IMR-90 (cell line): ENCODE data around the gene PADI2. TPM values are rescaled to one million over a fixed set of nuclear protein-coding genes. Genes with fewer than 3 reads are reported as not detected.

Experiments used
- ATAC-seq: fragments of 200-7000 bp; cut with Tn5 transposase; 2 replicates; pipeline ENCODE4 v1.9.1; 2020; ENCODE audit warnings: low read depth, mild to moderate bottlenecking, moderate library complexity
- BruUV-seq: library from RNA; stranded (reverse); fragments of 400-500 nt; replicated peaks from 2 replicates; lab custom pipeline; 2021; lab: Mats Ljungman, UMichigan
- CTCF ChIA-PET: fragments of 300-600 bp; formaldehyde crosslinking; extraction: SDS; loops from one replicate; lab custom pipeline; 2021; ENCODE audit warnings: antibody characterized with exemption; lab: Yijun Ruan, JAX
- POLR2A ChIA-PET: fragments of 300-600 bp; sonication (Branson Sonifier 250); formaldehyde crosslinking; loops from one replicate; lab custom pipeline; 2022; ENCODE audit warnings: antibody characterized with exemption; ENCODE audit not compliant: unreplicated experiment; lab: Charles Lee
- DNase-seq: peaks from one replicate; pipeline ENCODE4 v3.0.0; 2013
- H2AFZ ChIP-seq: replicated peaks from 2 replicates; pipeline ENCODE3; 2013; ENCODE audit warnings: low read length, mild to moderate bottlenecking; ENCODE audit not compliant: poor library complexity
- H2AK5ac ChIP-seq: 2 replicates; pipeline ENCODE4 v1.6.1; 2013; ENCODE audit warnings: low read depth, low read length, inconsistent platforms
- H2AK9ac ChIP-seq: replicated peaks from 2 replicates; pipeline ENCODE3; 2013; ENCODE audit warnings: mild to moderate bottlenecking, low read depth, low read length, moderate library complexity; ENCODE audit not compliant: poor library complexity
- H2BK120ac ChIP-seq: 2 replicates; pipeline ENCODE4 v1.6.1; 2013; ENCODE audit warnings: low read depth, low read length, inconsistent platforms
- H2BK15ac ChIP-seq: 3 replicates; pipeline ENCODE4 v1.6.1; 2013; ENCODE audit warnings: low read depth, low read length, inconsistent platforms
- H2BK20ac ChIP-seq: 2 replicates; pipeline ENCODE4 v1.6.1; 2013; ENCODE audit warnings: low read depth, mild to moderate bottlenecking, inconsistent platforms, low read length, moderate library complexity
- H2BK5ac ChIP-seq: 2 replicates; pipeline ENCODE4 v1.6.1; 2013; ENCODE audit warnings: mild to moderate bottlenecking, low read depth, low read length, inconsistent platforms; ENCODE audit not compliant: poor library complexity, severe bottlenecking
- H3K14ac ChIP-seq: replicated peaks from 2 replicates; pipeline ENCODE4 v1.6.1; 2013; ENCODE audit warnings: low read depth, low read length, inconsistent platforms
- H3K18ac ChIP-seq: 2 replicates; pipeline ENCODE4 v1.6.1; 2013; ENCODE audit warnings: low read depth, low read length, control low read depth
- H3K23ac ChIP-seq: 2 replicates; pipeline ENCODE4 v1.6.1; 2013; ENCODE audit warnings: low read depth, low read length, inconsistent platforms
- H3K27ac ChIP-seq: 2 replicates; pipeline ENCODE4 v1.5.1; 2013; ENCODE audit warnings: mild to moderate bottlenecking, control low read depth, low read length; ENCODE audit not compliant: insufficient read depth
- H3K27me3 ChIP-seq: 2 replicates; pipeline ENCODE4 v1.6.1; 2013; ENCODE audit warnings: low read length; ENCODE audit not compliant: control insufficient read depth, insufficient read depth
- H3K36me3 ChIP-seq: 2 replicates; pipeline ENCODE4 v1.6.1; 2013; ENCODE audit warnings: low read length, mixed read lengths; ENCODE audit not compliant: control insufficient read depth, insufficient read depth
- H3K4ac ChIP-seq: 2 replicates; pipeline ENCODE4 v1.6.1; 2013; ENCODE audit warnings: low read depth, low read length, inconsistent platforms
- H3K4me1 ChIP-seq: 2 replicates; pipeline ENCODE4 v1.6.1; 2013; ENCODE audit warnings: low read length, mixed read lengths; ENCODE audit not compliant: control insufficient read depth, insufficient read depth
- H3K4me2 ChIP-seq: 2 replicates; pipeline ENCODE4 v1.6.1; 2013; ENCODE audit warnings: low read depth, mild to moderate bottlenecking, control low read depth, low read length, moderate library complexity
- H3K4me3 ChIP-seq: 2 replicates; pipeline ENCODE4 v1.5.1; 2013; ENCODE audit warnings: low read depth, mild to moderate bottlenecking, control low read depth, low read length, moderate library complexity; ENCODE audit not compliant: insufficient read depth
- H3K56ac ChIP-seq: 2 replicates; pipeline ENCODE4 v1.6.1; 2013; ENCODE audit warnings: low read length, inconsistent platforms; ENCODE audit not compliant: insufficient read depth; ENCODE audit errors: extremely low read depth
- H3K79me1 ChIP-seq, 2 experiments: 2 replicates each; pipeline ENCODE4 v1.6.1; 2013; ENCODE audit warnings: low read length in 2 of 2, inconsistent platforms in 1 of 2, low read depth in 1 of 2
- H3K9ac ChIP-seq: 2 replicates; pipeline ENCODE4 v1.6.1; 2013; ENCODE audit warnings: low read depth, low read length, control low read depth
- H3K9me1 ChIP-seq: 2 replicates; pipeline ENCODE4 v1.6.1; 2013; ENCODE audit warnings: low read length, inconsistent platforms; ENCODE audit not compliant: insufficient read depth
- H3K9me3 ChIP-seq: 2 replicates; pipeline ENCODE4 v1.6.1; 2013; ENCODE audit warnings: low read length; ENCODE audit not compliant: control insufficient read depth, insufficient read depth
- H4K20me1 ChIP-seq: 2 replicates; pipeline ENCODE4 v1.6.1; 2013; ENCODE audit warnings: low read length, inconsistent platforms; ENCODE audit not compliant: insufficient read depth
- H4K5ac ChIP-seq: 2 replicates; pipeline ENCODE4 v1.6.1; 2013; ENCODE audit warnings: mild to moderate bottlenecking, low read depth, low read length, control low read depth
- H4K8ac ChIP-seq, 2 experiments: 2 replicates each; pipeline ENCODE4 v1.6.1; 2013; ENCODE audit warnings: low read depth in 2 of 2, low read length in 2 of 2, control low read depth in 1 of 2, inconsistent platforms in 1 of 2
- H4K91ac ChIP-seq: 2 replicates; pipeline ENCODE4 v1.6.1; 2013; ENCODE audit warnings: low read depth, low read length, inconsistent platforms; ENCODE audit not compliant: insufficient read depth
- NFE2L2 ChIP-seq: fragments of 150-350 bp; IDR thresholded peaks from 2 replicates; pipeline ENCODE4 v1.6.1; 2016; ENCODE audit warnings: low read depth, mild to moderate bottlenecking, low read length
- POLR2A ChIP-seq: IDR thresholded peaks from 2 replicates; pipeline ENCODE4 v1.6.1; 2012; ENCODE audit warnings: mild to moderate bottlenecking, low read depth, low read length
- WGBS, 2 experiments: methylation state at CpG; one replicate each; pipeline versions ENCODE4 v1.1.5 to v1.1.7; 2013; ENCODE audit warnings: missing lambda C conversion rate in 2 of 2; ENCODE audit not compliant: insufficient read length in 1 of 2; ENCODE audit errors: extremely low coverage in 2 of 2; 5-methylcytosine and 5-hydroxymethylcytosine counted together
- dilution Hi-C: fragments of 300-500 bp; cut with HindIII; formaldehyde crosslinking; loops from one replicate; pipeline ENCODE4 v1.14.3; 2018; ENCODE audit warnings: low sequenced_read_pairs; ENCODE audit not compliant: unreplicated experiment
- in situ Hi-C: fragments of 300-500 bp; cut with MboI; formaldehyde crosslinking; loops from 3 replicates; pipeline ENCODE4 v1.14.3; 2019; ENCODE audit warnings: low sequenced_read_pairs, inconsistent platforms, mixed read lengths
- intact Hi-C: fragments of 100-400 bp; cut with micrococcal nuclease; formaldehyde crosslinking; loops from 2 replicates; pipeline ENCODE4 v1.10.0; 2022
- polyA plus RNA-seq, 3 experiments: library from polyadenylated mRNA; depleted of rRNA; stranded (reverse); fragments of >200 nt; gene quantifications; 2 replicates each; pipeline ENCODE4 v1.2.3, GENCODE V29; 2012; ENCODE audit warnings: low replicate concordance in 1 of 3
- total RNA-seq: library from RNA; depleted of rRNA; stranded (reverse); fragments of >200 nt; gene quantifications from 2 replicates; pipeline ENCODE4 v1.2.3, GENCODE V29; 2012

PADI2 gene
- total and polyA plus RNA-seq, 2 of the 4 experiments (the other 2 are of a cell fraction): not detected

DNA sequence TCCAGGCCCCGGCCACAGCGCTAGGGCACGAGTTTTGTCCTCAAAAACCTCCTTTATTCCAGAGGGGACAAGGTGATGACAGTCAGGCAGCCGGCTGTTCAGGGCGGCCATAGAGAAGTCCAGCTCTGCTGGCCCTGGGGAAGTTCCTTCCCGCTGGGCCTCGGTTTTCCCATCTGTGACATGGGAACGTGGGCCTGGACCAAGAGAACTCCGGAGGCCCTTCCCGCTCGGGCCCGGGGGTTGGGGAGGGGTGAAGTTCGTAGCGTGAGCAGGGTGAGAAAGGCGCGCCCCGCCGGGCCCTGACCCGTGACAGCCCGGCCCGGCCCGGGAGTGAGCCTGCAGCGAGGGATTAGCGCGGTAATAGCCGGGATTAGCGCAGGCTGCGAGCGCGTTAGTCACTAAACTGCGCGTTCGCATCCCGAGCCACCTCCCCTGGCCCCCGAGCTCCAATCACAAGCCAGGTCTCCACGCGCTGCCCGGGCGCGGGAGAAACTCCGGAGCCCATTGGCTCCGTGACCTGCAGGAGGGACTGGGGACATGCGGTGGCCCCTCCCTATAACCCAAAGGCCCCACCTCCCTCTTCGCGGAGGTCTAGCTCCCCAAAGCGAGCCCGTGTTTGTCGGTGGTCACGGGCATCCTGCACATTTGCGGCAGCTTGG is 29.8 kb upstream of the PADI2 start:
- no peak overlapping the region for H4K91ac ChIP-seq
- no peak overlapping the region for H4K8ac ChIP-seq
- no peak overlapping the region for H3K23ac ChIP-seq
- H3K9me1 ChIP-seq: no peaks in the 10 kb centered on the region
- H3K14ac ChIP-seq: no peak overlapping the region
- peaks cover 23% of the 10 kb centered on the region for H3K27me3 ChIP-seq
- TF ChIP-seq NFE2L2 (no peak), POLR2A (no peak)
- H4K5ac ChIP-seq: no peak overlapping the region
- no peaks in the 10 kb centered on the region for H4K20me1 ChIP-seq
- no peak overlapping the region for H3K27ac ChIP-seq
- H3K18ac ChIP-seq: no peak overlapping the region
- no peak overlapping the region for H3K4ac ChIP-seq
- peak overlapping the region; percentile 53 for H2AFZ ChIP-seq
- ATAC-seq: peak; percentile 27
- intact Hi-C loops (no loop called here), in situ Hi-C loops (no loop called here), dilution Hi-C loops (no loop called here)
- no peaks in the 10 kb centered on the region for H3K4me1 ChIP-seq
- H3K79me1 ChIP-seq: no peaks in the 10 kb centered on the region
- BruUV-seq: no TSS peak
- H3K36me3 ChIP-seq: no peaks in the 10 kb centered on the region
- H2BK5ac ChIP-seq: no peak overlapping the region
- no peak overlapping the region for H2AK9ac ChIP-seq
- no peak overlapping the region for H3K56ac ChIP-seq
- peaks cover 14% of the 10 kb centered on the region for H3K9me3 ChIP-seq
- H3K4me3 ChIP-seq: no peak overlapping the region
- no peak for DNase-seq
- H2AK5ac ChIP-seq: no peak overlapping the region
- H3K9ac ChIP-seq: no peak overlapping the region
- ChIA-PET POLR2A (no interaction called here), CTCF (no interaction called here)
- no peak overlapping the region for H2BK120ac ChIP-seq
- H2BK20ac ChIP-seq: no peak overlapping the region
- 18% methylated on average over 5 of the region's 50 CpGs; no CpG with 5 or more reads in 1 of the 2 experiments for WGBS, 2 experiments
- no peak overlapping the region for H3K4me2 ChIP-seq
- no peak overlapping the region for H2BK15ac ChIP-seq
